Measurements from ENCODE around the gene GPR25.

Gene GPR25

DNA sequence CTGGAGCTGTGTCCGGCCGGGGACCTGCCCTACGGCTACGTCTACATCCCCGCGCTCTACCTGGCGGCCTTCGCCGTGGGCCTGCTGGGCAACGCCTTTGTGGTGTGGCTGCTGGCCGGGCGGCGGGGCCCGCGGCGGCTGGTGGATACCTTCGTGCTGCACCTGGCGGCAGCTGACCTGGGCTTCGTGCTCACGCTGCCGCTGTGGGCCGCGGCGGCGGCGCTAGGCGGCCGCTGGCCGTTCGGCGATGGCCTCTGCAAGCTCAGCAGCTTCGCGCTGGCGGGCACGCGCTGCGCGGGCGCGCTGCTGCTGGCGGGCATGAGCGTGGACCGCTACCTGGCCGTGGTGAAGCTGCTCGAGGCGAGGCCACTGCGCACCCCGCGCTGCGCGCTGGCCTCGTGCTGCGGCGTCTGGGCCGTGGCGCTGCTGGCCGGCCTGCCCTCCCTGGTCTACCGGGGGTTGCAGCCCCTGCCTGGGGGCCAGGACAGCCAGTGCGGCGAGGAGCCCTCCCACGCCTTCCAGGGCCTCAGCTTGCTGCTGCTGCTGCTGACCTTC is 412 bp downstream of the GPR25 start:
- no peak for DNase-seq (ENCODE audit: low read depth, low spot score)

- no peak for DNase-seq (ENCODE audit: low read depth, low spot score)
Observed at GRCh38 chr1:200873671-200874397, 1.1 kb downstream of the GPR25 start.

DNA sequence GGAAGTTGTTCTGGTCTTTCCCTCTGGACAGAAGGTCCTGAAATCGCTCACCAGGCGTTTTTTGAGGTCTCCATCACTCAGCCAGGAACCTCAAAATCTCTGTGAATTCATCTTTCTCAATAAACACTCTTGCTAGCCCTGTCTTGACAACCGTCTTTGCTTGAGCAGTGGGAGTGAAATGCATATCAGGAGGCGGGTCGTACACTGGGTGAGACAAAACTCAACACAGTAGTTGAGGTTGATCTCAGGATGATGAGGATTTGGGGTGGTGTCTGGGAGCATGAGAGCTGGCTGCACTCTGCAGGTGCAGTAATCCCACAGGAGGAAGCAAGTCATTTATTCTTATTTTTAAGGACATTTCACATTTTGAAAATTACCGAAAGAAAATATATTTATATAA is 1.9 kb downstream of the GPR25 start:
- no peak for DNase-seq (ENCODE audit: low read depth, low spot score)

DNA sequence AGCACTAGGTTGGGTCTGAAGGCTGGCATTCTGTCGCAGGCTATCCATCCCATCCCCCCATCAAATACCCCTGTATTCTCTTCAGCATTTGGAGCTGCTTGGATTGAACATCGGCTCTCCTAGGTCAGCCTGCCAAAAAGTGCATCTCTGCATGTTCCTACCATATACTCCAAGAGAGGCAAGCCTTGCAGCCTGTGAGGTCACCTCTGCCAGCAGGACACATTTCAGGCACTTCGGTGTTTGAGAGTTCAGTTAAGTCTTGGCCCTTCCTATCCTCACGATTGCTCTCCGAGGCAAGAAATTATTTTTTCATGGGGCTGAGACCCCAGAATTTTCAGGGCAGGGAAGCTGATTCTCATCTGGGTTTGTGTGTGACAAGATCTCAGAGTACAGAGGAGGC is 2.6 kb downstream of the GPR25 start:
- DNase-seq (ENCODE audit: low read depth, low spot score): no peak

GRCh38 chr1:200877010-200877409 is 4.2 kb downstream of the GPR25 start:
- no peak for DNase-seq (ENCODE audit: low read depth, low spot score)

DNA sequence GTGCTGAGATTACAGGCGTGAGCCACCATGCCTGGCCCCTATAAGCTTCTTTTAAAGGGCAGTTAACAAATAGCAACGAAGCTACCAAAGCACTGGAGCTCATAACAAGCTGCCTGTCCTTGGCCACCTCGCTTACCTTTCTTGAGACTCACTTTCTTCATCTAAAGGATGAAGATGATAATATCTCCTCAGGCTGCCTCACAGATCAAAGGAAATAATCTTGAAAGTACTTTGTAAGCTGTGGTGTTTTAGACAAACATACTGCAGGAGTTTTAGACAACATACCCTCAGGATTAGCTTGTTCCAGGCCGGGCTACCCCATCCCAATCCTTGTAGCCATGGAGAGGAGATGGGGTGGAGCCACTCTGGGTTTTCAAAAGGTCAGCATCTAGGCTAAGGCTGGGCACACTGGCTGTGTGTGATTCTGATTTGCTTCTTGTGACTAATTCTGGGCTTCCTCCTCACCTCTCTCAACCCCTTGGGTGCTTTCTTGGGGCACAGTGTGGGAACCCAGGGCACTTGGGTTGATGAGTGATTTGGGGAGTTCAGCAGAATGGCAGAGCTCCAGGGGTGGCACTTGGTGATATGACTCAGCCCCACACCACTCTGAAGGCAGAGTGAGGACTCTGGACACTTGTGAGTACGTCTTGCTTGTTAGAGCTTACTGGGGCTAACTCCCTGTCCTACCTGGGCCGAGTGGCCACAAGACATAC is 5.2 kb downstream of the GPR25 start:
- no peak for DNase-seq (ENCODE audit: low read depth, low spot score)

GRCh38 chr1:200880212-200880611 is 7.4 kb downstream of the GPR25 start:
- DNase-seq (ENCODE audit: low read depth, low spot score): no peak

DNA sequence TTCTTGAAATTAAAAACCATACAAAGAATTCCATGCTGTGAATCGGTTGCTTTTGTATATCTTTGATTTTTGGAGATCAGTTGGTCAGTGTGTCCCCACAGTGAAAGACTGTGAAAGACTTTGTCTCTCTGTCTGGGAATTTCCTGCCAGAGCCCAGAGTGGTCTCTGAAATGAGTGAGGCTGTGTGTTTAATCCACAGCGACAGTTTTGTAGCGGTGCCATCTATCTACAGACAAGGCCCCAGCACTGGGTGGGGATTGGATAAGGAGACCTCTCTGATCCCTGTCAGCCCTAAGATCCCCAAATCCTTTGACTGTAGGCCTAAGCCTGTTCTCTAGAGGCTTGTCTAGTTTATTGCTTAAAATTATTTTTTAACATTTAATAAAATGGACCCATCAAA is 10.3 kb downstream of the GPR25 start:
- no peak for DNase-seq (ENCODE audit: low read depth, low spot score)

GRCh38 chr1:200885623-200886402 is 13.0 kb downstream of the GPR25 start:
- DNase-seq (ENCODE audit: low read depth, low spot score): no peak

- no peak for DNase-seq (ENCODE audit: low read depth, low spot score)
Observed at GRCh38 chr1:200886594-200886993, 13.8 kb downstream of the GPR25 start.

DNA sequence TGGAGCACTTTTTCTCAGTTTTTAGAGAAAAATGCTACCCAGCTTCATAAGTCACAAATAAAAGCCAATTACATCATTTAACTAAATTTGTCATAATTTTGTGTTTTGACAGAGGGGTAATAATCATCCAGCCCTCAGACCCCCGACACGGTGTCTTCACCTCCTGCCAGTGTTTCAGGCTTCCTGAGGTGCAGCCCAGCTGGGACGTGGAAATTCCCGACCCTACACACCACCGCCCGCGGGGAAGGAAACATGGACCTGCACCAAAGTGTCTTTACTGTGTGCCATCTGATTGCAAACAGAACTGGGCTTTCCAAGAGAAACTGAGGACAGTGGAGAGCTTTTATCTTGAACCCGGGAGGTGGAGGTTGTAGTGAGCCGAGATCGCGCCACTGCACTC is 14.3 kb downstream of the GPR25 start:
- DNase-seq (ENCODE audit: low read depth, low spot score): no peak

- DNase-seq (ENCODE audit: low read depth, low spot score): no peak
Observed at GRCh38 chr1:200887772-200888348, 15.1 kb downstream of the GPR25 start.

DNA sequence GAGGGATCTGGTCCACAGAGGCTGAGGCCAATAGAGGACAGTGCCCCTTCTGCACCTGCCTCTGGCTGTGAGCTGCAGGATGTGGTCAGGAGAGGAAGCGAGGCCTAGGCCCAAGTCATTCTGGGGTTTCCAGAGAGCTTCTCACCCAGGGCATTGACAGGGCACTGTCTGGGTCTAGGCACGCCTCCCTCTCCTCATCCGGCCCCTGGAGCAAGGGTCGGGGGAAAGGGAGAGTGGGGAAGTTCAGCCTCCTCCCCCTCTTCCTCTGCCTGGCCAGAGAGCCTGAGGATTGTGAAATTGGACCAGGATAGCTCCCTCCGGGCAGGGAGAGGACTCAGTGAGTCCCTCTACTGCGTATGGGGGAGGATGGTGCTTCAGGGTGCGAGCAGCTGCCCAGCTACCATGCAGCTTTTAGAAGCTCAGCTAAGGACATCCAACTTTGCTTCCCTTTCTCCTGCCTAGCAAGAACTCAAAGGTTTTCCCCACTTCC is 15.6 kb downstream of the GPR25 start:
- peak; percentile 14 for DNase-seq (ENCODE audit: low read depth, low spot score)

- DNase-seq (ENCODE audit: low read depth, low spot score): no peak
Observed at GRCh38 chr1:200889571-200889970, 16.8 kb downstream of the GPR25 start.

DNA sequence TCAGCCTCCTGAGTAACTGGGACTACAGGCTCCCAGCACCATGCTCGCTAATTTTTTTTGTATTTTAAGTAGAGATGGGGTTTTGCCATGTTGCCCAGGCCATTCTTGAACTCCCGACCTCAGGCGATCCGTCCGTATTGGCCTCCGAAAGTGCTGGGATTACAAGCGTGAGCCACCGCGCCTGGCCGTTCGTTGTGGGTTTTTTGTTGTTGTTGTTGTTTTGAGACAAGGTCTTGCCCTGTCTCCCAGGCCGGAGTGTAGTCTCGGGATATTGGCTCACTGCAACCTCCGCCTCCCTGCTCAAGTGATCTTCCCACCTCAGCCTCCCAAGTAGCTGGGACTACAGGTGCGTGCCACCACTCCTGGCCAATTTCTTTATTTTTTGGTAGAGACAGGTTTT is 17.2 kb downstream of the GPR25 start:
- no peak for DNase-seq (ENCODE audit: low read depth, low spot score)

- DNase-seq (ENCODE audit: low read depth, low spot score): no peak
Observed at GRCh38 chr1:200890818-200891773, 18.3 kb downstream of the GPR25 start.

GRCh38 chr1:200891774-200892157 is 19.0 kb downstream of the GPR25 start:
- no peak for DNase-seq (ENCODE audit: low read depth, low spot score)

DNA sequence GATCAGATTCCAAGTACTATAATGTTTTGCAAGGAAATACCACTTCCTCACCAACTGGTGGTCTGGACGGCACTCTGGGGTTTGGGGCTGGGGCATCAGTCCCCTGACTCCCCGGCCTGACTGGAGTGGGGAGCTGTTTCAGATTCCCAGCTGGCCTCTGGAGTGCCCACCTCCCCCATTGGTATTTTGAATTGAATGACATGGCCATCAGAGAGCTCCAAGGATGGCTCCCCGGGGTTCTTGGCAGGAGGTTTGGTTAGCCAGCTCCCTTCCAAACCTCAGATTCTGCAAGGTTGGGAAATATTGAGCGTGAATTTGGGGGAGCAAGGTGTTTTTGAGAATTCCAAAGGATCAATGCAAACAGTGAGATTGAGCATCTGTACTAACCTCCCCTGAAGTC is 19.8 kb downstream of the GPR25 start:
- no peak for DNase-seq (ENCODE audit: low read depth, low spot score)

GRCh38 chr1:200892958-200893357 is 20.2 kb downstream of the GPR25 start:
- no peak for DNase-seq (ENCODE audit: low read depth, low spot score)

DNA sequence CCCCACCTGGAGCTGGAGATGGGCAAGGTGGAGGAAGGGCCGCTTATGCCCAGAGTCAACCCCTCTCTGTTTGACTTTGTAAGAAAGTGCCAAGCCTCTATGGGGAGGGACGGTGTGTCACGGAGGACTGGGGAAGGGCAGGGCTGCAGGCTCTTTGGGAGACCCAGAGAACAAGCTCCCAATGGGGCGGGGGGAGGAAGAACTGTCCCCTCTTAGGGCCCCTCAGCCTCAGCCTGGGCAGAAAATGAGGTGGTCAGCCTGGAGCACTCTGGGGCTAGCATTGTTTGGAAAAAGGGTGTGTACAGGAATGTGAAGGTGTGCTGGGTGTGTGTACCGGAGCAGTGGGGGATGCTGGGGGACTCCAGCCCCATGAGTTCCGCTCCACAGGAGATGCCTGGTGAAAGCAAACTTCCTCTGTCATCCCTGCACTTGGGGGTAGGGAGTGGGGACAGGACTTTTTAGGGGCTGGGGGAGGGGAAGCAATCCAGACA is 20.7 kb downstream of the GPR25 start:
- DNase-seq (ENCODE audit: low read depth, low spot score): no peak

All from activated CD4-positive, CD25-positive, alpha-beta regulatory T cell treated with anti-CD3 and anti-CD28 coated beads, Interleukin-2, amount 50 U/mL, for 16 hours (primary cell).